CD4-positive, CD25-positive, alpha-beta regulatory T cell (primary cell): Measurements from ENCODE around the gene TMEM116. TPM values are rescaled to one million over a fixed set of nuclear protein-coding genes. Genes with fewer than 3 reads are reported as not detected.

ENCODE experiments used
- ATAC-seq, 2 donors: fragments of 150-1000 bp; cut with Tn5 transposase; one replicate each; pipeline ENCODE4 v1.10.0; 2021; ENCODE audit warnings: low read depth in 2 of 2, moderate number of reproducible peaks in 2 of 2, moderate library complexity in 1 of 2
- DNase-seq, 3 donors: peaks; one replicate each; pipeline versions ENCODE4 v3.0.0 to v3.0.0-alpha.2; 2012 to 2022; ENCODE audit warnings: mixed read lengths in 1 of 3
- H3K27ac ChIP-seq: one replicate; pipeline ENCODE4 v1.7.0; 2013; ENCODE audit warnings: mild to moderate bottlenecking, low read length; ENCODE audit not compliant: insufficient read depth, poor library complexity, severe bottlenecking
- H3K27me3 ChIP-seq: one replicate; pipeline ENCODE4 v1.7.0; 2013; ENCODE audit warnings: low read length; ENCODE audit not compliant: control insufficient read depth, insufficient read depth
- H3K36me3 ChIP-seq: one replicate; pipeline ENCODE4 v1.7.0; 2013; ENCODE audit warnings: mild to moderate bottlenecking, low read length, moderate library complexity; ENCODE audit not compliant: control insufficient read depth, insufficient read depth
- H3K4me1 ChIP-seq: 2 replicates; pipeline ENCODE4 v1.7.0; 2013; ENCODE audit warnings: mild to moderate bottlenecking, low read length; ENCODE audit not compliant: insufficient read depth, control insufficient read depth, poor library complexity, severe bottlenecking
- H3K4me3 ChIP-seq: one replicate; pipeline ENCODE4 v1.7.0; 2013; ENCODE audit warnings: low read depth, mild to moderate bottlenecking, low read length, moderate library complexity
- H3K9me3 ChIP-seq, 2 experiments: 1 replicate in 1 of 2; 2 replicates in 1 of 2; pipeline ENCODE4 v1.7.0; 2013; ENCODE audit warnings: low read length in 2 of 2, mild to moderate bottlenecking in 1 of 2, moderate library complexity in 1 of 2; ENCODE audit not compliant: control insufficient read depth in 2 of 2
- H3K27ac Mint-ChIP-seq, 3 donors: one replicate each; pipeline ENCODE4 v1.8.0; 2020 to 2022; ENCODE audit warnings: mild to moderate bottlenecking in 3 of 3, mixed read lengths in 3 of 3, moderate library complexity in 2 of 3
- H3K27me3 Mint-ChIP-seq: one replicate; pipeline ENCODE4 v1.8.0; 2022; ENCODE audit warnings: mild to moderate bottlenecking, mixed read lengths
- H3K36me3 Mint-ChIP-seq: one replicate; pipeline ENCODE4 v1.8.0; 2020; ENCODE audit warnings: mixed read lengths
- H3K4me1 Mint-ChIP-seq, 4 donors: one replicate each; pipeline ENCODE4 v1.8.0; 2020 to 2022; ENCODE audit warnings: mixed read lengths in 4 of 4, mild to moderate bottlenecking in 1 of 4
- H3K4me3 Mint-ChIP-seq, 4 donors: one replicate each; pipeline ENCODE4 v1.8.0; 2020 to 2022; ENCODE audit warnings: mild to moderate bottlenecking in 4 of 4, mixed read lengths in 4 of 4, moderate library complexity in 3 of 4
- H3K9me3 Mint-ChIP-seq, 7 donors: one replicate each; pipeline ENCODE4 v1.8.0; 2020 to 2022; ENCODE audit warnings: mixed read lengths in 7 of 7, mild to moderate bottlenecking in 3 of 7, moderate library complexity in 2 of 7
- polyA plus RNA-seq, 4 donors: library from polyadenylated mRNA; unstranded; fragments of 300-500 nt; fragmentation: Illumina TruSeq; gene quantifications; one replicate each; pipeline ENCODE4 v1.2.3, GENCODE V29; 2021
- total RNA-seq: library from RNA; stranded (reverse); gene quantifications from one replicate; pipeline ENCODE4 v1.2.3, GENCODE V29; 2022

TMEM116 gene
- total and polyA plus RNA-seq, 5 donors from 2014 or later, result 20.2 to 38.4 (median 27.9) TPM

DNA sequence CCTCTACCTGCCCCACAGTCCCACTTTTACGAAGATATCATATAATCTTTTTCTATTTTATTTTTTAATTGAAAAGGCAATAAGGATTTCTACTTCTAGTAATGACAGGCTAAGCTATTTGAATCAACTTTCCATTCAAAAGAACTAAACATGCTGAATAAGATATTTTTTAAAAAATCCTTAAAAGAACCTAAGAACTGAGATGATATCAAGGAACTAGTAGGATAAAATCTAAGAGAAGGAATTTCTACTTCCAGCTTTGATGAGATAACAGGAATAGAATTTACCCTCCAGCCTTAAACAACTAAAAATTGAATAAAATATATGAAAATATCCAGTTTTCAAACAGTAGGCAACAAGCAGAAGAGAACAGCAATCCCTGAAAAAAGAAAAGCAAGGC lies 69.0 kb downstream of the TMEM116 start:
- H3K4me1 Mint-ChIP-seq, result peaks cover 4 to 7% (median 5%) of the 10 kb centered on the region in 4 donors
- Histone ChIP-seq H3K27ac (no peak overlapping the region), H3K36me3 (peaks cover 7% of the 10 kb centered on the region), H3K4me3 (no peak overlapping the region), H3K9me3 (no peaks in the 10 kb centered on the region), H3K27me3 (no peaks in the 10 kb centered on the region), H3K4me1 (no peaks in the 10 kb centered on the region)
- H3K36me3 Mint-ChIP-seq, result peaks cover 3% of the 10 kb centered on the region
- H3K4me3 Mint-ChIP-seq, result no peak overlapping the region
- H3K9me3 Mint-ChIP-seq, result peaks cover 0 to 2% (median 0%) of the 10 kb centered on the region in 7 donors
- no peak overlapping the region for H3K27ac Mint-ChIP-seq
- ATAC-seq (no peak), DNase-seq (no peak)
- H3K27me3 Mint-ChIP-seq, result no peaks in the 10 kb centered on the region

DNA sequence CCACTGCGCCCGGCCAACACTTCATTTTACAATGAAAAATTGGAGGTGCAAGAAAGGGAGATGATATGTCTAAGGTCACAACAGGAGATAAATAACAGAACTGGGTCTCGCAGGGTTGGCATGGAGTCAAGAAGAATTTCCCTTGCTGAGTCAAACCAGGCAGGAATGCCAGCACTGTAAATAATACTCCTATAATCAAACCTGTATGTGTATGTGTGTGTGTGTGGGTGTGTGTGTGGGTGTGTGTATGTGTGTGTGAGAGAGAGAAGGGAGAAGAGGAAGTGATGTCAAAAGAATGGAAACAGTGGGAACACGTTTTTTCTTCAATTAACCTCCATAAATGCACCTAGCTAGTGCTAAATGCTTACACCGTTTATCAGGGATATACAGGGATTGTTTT lies 70.4 kb downstream of the TMEM116 start:
- peak overlapping the region in 1 of 3 donors; percentile 8 for H3K27ac Mint-ChIP-seq
- no peak overlapping the region for H3K4me3 Mint-ChIP-seq
- no peak overlapping the region for H3K4me3 ChIP-seq
- no peaks in the 10 kb centered on the region for H3K9me3 ChIP-seq
- H3K4me1 Mint-ChIP-seq, result peaks cover 5 to 11% (median 5%) of the 10 kb centered on the region in 4 donors
- peaks cover 0 to 2% (median 0%) of the 10 kb centered on the region in 7 donors for H3K9me3 Mint-ChIP-seq
- ATAC-seq (no peak), DNase-seq (no peak)
- H3K36me3 Mint-ChIP-seq, result peaks cover 3% of the 10 kb centered on the region
- no peaks in the 10 kb centered on the region for H3K27me3 ChIP-seq
- H3K36me3 ChIP-seq, result peaks cover 12% of the 10 kb centered on the region
- no peaks in the 10 kb centered on the region for H3K27me3 Mint-ChIP-seq
- no peak overlapping the region for H3K27ac ChIP-seq
- H3K4me1 ChIP-seq, result no peaks in the 10 kb centered on the region

DNA sequence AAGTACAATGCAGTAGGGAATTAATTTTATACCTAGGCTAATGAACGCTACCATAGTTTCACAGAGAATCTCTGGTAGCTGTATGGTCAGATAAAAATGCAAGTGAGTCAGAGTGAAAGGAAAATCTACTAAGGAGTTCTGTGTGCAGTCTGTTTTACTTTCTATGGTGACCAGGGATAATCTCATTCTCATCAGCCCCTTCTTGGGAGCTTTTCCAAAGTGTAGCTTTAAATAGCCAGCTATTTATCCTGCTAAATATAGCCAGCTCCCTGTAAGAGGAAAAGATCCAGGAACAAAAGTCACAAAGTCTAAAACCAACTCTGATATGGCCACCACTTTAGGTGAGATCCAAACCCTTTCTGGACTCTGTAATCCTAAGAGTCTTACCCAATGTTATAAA lies 75.5 kb downstream of the TMEM116 start:
- Mint-ChIP-seq H3K4me3 (no peak overlapping the region), H3K27me3 (no peaks in the 10 kb centered on the region), H3K9me3 (peaks cover 0 to 2% (median 0%) of the 10 kb centered on the region in 7 donors), H3K4me1 (peaks cover 0 to 7% (median 0%) of the 10 kb centered on the region in 4 donors), H3K27ac (no peak overlapping the region), H3K36me3 (peaks cover 15% of the 10 kb centered on the region)
- DNase-seq, result no peak
- Histone ChIP-seq H3K4me3 (no peak overlapping the region), H3K36me3 (peaks cover 33% of the 10 kb centered on the region), H3K4me1 (no peaks in the 10 kb centered on the region), H3K27me3 (no peaks in the 10 kb centered on the region), H3K9me3 (no peaks in the 10 kb centered on the region), H3K27ac (no peak overlapping the region)
- no peak for ATAC-seq

DNA sequence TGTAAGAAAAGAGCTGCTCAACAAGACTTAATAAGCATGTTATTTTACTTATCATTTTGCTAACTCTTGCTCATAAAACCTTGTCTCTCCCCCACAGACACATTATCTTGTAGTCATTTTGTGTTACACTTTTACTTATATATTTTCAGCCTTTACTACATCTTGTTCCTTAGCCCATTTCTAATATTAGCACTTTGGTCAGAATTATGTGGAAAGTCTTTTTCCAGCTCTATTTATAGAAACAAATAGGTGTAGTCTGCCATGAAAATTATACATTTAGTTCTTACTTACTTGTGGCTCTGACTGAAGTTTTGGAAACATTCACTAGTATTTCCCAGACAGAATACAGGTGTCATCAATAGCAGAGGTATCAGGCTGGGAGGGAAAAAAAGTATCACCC lies 76.1 kb downstream of the TMEM116 start:
- no peaks in the 10 kb centered on the region for H3K27me3 Mint-ChIP-seq
- H3K9me3 ChIP-seq, result no peaks in the 10 kb centered on the region
- DNase-seq, result no peak
- no peaks in the 10 kb centered on the region for H3K27me3 ChIP-seq
- no peaks in the 10 kb centered on the region for H3K4me1 ChIP-seq
- H3K4me1 Mint-ChIP-seq, result peaks cover 0 to 7% (median 0%) of the 10 kb centered on the region in 4 donors
- ATAC-seq, result no peak
- H3K36me3 Mint-ChIP-seq, result peaks cover 20% of the 10 kb centered on the region
- peaks cover 0 to 2% (median 0%) of the 10 kb centered on the region in 7 donors for H3K9me3 Mint-ChIP-seq
- no peak overlapping the region for H3K4me3 Mint-ChIP-seq
- no peak overlapping the region for H3K27ac ChIP-seq
- no peak overlapping the region for H3K4me3 ChIP-seq
- H3K36me3 ChIP-seq, result peaks cover 39% of the 10 kb centered on the region
- no peak overlapping the region for H3K27ac Mint-ChIP-seq

DNA sequence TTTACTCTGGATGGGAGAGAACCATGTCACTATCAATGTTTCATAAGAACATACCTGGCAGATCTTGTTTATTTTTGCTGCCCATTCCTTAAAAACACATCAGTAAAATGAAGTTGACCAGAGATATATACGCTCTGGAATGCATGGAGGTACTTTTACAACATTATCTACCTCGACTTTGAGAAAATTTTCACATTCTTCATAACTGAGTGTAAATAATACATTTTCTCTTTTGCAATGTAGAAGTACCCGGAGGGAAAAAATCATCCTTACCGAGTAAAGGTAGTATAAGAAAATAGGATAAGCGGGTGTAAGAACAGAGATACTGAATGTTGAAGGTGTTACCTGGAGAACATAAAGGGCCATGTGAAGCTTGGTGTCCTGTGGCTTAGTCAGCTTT lies 80.7 kb downstream of the TMEM116 start:
- H3K4me1 ChIP-seq, result no peaks in the 10 kb centered on the region

DNA sequence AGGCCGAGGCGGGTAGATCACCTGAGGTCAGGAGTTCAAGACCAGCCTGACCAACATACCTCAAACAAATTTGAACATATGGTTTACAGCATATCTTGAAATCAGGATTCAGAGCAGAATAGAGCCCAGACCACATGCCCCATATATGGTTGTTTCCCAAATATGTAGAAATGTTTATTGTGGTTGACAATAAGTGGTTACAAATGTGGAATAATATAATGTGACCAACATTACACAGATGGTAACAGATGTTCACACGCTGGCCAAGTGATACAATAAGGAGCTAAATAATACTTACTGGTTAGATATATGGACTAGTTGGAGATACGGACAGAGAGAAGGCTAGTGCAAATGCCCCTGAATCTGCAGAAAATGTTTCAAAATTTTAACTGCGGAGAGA lies 85.6 kb downstream of the TMEM116 start:
- H3K27me3 Mint-ChIP-seq, result no peaks in the 10 kb centered on the region
- H3K27ac ChIP-seq, result no peak overlapping the region
- H3K4me3 ChIP-seq, result no peak overlapping the region
- no peak for ATAC-seq
- H3K9me3 ChIP-seq, result no peaks in the 10 kb centered on the region
- H3K27me3 ChIP-seq, result no peaks in the 10 kb centered on the region
- peaks cover 12% of the 10 kb centered on the region for H3K36me3 ChIP-seq
- H3K4me1 Mint-ChIP-seq, result peaks cover 0 to 2% (median 0%) of the 10 kb centered on the region in 4 donors
- H3K9me3 Mint-ChIP-seq, result no peaks in the 10 kb centered on the region
- no peak overlapping the region for H3K27ac Mint-ChIP-seq
- no peak overlapping the region for H3K4me3 Mint-ChIP-seq
- peaks cover 31% of the 10 kb centered on the region for H3K36me3 Mint-ChIP-seq
- H3K4me1 ChIP-seq, result no peaks in the 10 kb centered on the region
- DNase-seq, result no peak

More for the DNA sequence above, 80.7 kb downstream of the TMEM116 start:
- Mint-ChIP-seq H3K36me3 (peaks cover 36% of the 10 kb centered on the region), H3K27me3 (no peaks in the 10 kb centered on the region), H3K27ac (no peak overlapping the region), H3K4me3 (no peak overlapping the region), H3K4me1 (no peaks in the 10 kb centered on the region), H3K9me3 (no peaks in the 10 kb centered on the region)
- Histone ChIP-seq H3K9me3 (no peaks in the 10 kb centered on the region), H3K4me3 (no peak overlapping the region), H3K27ac (no peak overlapping the region), H3K36me3 (peaks cover 34% of the 10 kb centered on the region), H3K27me3 (no peaks in the 10 kb centered on the region)
- DNase-seq, result no peak
- no peak for ATAC-seq

DNA sequence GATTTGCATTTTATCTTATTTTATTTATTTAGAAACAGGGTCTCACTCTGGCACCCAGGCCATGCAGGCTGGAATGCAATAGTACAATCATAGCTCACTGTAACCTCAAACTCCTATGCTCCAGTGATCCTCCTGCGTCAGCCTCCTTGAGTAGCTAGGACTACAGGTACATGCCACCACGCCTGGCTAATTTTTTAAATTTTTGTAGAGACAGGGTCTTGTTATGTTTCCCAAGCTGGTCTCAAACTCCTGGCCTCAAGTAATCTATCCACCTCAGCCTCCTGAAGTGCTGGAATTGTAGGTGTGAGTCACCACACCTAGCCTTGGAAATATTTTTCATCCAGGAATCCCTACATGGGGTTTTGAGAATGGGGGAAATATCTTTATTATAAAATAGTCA lies 86.3 kb downstream of the TMEM116 start:
- Mint-ChIP-seq H3K9me3 (no peaks in the 10 kb centered on the region), H3K27ac (no peak overlapping the region), H3K4me1 (peaks cover 0 to 2% (median 0%) of the 10 kb centered on the region in 4 donors), H3K27me3 (no peaks in the 10 kb centered on the region), H3K36me3 (peaks cover 24% of the 10 kb centered on the region), H3K4me3 (no peak overlapping the region)
- Histone ChIP-seq H3K9me3 (no peaks in the 10 kb centered on the region), H3K27me3 (no peaks in the 10 kb centered on the region), H3K36me3 (peaks cover 5% of the 10 kb centered on the region), H3K4me3 (no peak overlapping the region), H3K4me1 (no peaks in the 10 kb centered on the region), H3K27ac (no peak overlapping the region)
- no peak for ATAC-seq
- DNase-seq, result no peak

DNA sequence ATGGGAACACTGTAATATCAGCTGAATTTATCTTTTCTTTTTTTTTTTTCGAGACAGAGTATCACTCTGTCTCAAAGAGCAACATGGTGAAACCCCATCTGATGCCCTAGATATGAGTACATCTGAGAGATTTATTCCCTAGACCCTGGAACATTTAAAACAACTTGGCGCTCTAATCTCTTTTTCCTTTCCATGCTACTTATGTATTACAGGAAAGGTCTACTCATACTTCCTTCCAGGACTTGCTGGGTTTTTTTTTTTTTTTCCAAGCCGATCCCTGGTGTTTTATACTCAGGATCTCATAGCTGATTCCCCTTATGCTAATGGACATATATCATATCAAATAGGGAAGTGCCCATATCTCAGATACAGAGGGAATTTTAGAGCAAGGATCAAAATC lies 87.8 kb downstream of the TMEM116 start:
- Mint-ChIP-seq H3K4me1 (peaks cover 0 to 2% (median 0%) of the 10 kb centered on the region in 4 donors), H3K36me3 (peaks cover 16% of the 10 kb centered on the region), H3K9me3 (no peaks in the 10 kb centered on the region), H3K27me3 (no peaks in the 10 kb centered on the region), H3K27ac (peak overlapping the region in 1 of 3 donors; percentile 74), H3K4me3 (no peak overlapping the region)
- no peak for DNase-seq
- Histone ChIP-seq H3K36me3 (no peaks in the 10 kb centered on the region), H3K4me3 (no peak overlapping the region), H3K4me1 (no peaks in the 10 kb centered on the region), H3K9me3 (no peaks in the 10 kb centered on the region), H3K27ac (no peak overlapping the region), H3K27me3 (no peaks in the 10 kb centered on the region)
- ATAC-seq, result no peak
